ENCODE data around the gene DPH3.

The DPH3 gene

GRCh38 chr3:16300307-16300706 lies 35.6 kb upstream of the DPH3 start:
- no peak for TF ChIP-seq CTCF (conservative IDR thresholded peaks at IDR 0.05; ENCODE audit: low read depth, low read length)
- no peak overlapping the region for H3K4me3 ChIP-seq (ENCODE audit: low read length)
- DNase-seq (ENCODE audit: low read depth) = no peak

- TF ChIP-seq CTCF (conservative IDR thresholded peaks at IDR 0.05; ENCODE audit: low read depth, low read length) = no peak
- no peak for DNase-seq (ENCODE audit: low read depth)
- H3K4me3 ChIP-seq (ENCODE audit: low read length) = no peak overlapping the region
Measured at GRCh38 chr3:16299746-16300145, 35.0 kb upstream of the DPH3 start.

- DNase-seq (ENCODE audit: low read depth) = no peak
- no peak for TF ChIP-seq CTCF (conservative IDR thresholded peaks at IDR 0.05; ENCODE audit: low read depth, low read length)
- no peak overlapping the region for H3K4me3 ChIP-seq (ENCODE audit: low read length)
Measured at GRCh38 chr3:16298891-16299290, 34.1 kb upstream of the DPH3 start.

- no peak overlapping the region for H3K4me3 ChIP-seq (ENCODE audit: low read length)
- TF ChIP-seq CTCF (conservative IDR thresholded peaks at IDR 0.05; ENCODE audit: low read depth, low read length) = no peak
Measured at GRCh38 chr3:16297997-16298885, 33.5 kb upstream of the DPH3 start.

GRCh38 chr3:16295298-16295890 lies 30.7 kb upstream of the DPH3 start:
- DNase-seq (ENCODE audit: low read depth) = no peak
- H3K4me3 ChIP-seq (ENCODE audit: low read length) = no peak overlapping the region
- no peak for TF ChIP-seq CTCF (conservative IDR thresholded peaks at IDR 0.05; ENCODE audit: low read depth, low read length)

More at GRCh38 chr3:16297997-16298885, 33.5 kb upstream of the DPH3 start:
- DNase-seq (ENCODE audit: low read depth) = no peak

- DNase-seq (ENCODE audit: low read depth) = no peak
- TF ChIP-seq CTCF (conservative IDR thresholded peaks at IDR 0.05; ENCODE audit: low read depth, low read length) = no peak
- no peak overlapping the region for H3K4me3 ChIP-seq (ENCODE audit: low read length)
Measured at GRCh38 chr3:16294844-16295243, 30.1 kb upstream of the DPH3 start.

- no peak for TF ChIP-seq CTCF (conservative IDR thresholded peaks at IDR 0.05; ENCODE audit: low read depth, low read length)
- no peak overlapping the region for H3K4me3 ChIP-seq (ENCODE audit: low read length)
- DNase-seq (ENCODE audit: low read depth) = no peak
Measured at GRCh38 chr3:16290827-16291196, 26.1 kb upstream of the DPH3 start.
